ENCODE data around the gene DEPDC5.

- TF ChIP-seq EZH2 (IDR thresholded peaks at IDR 0.05; ENCODE audit: insufficient read depth, poor library complexity, severe bottlenecking), result no peak
- TF ChIP-seq EZH2phosphoT487 (IDR thresholded peaks at IDR 0.05; ENCODE audit: insufficient read depth, low read depth), result no peak
Observed at GRCh38 chr22:31872209-31872608, 118.4 kb downstream of the DEPDC5 start.

All from GM23248 (cell line).